HG03066 (cell line): ENCODE data around the gene RPH3AL.

Experiments used
- ATAC-seq: cut with Tn5 transposase; IDR thresholded peaks from one replicate; pipeline ENCODE4 v1.9.1; 2021; ENCODE audit warnings: low read depth; ENCODE audit not compliant: unreplicated experiment

The RPH3AL gene

DNA sequence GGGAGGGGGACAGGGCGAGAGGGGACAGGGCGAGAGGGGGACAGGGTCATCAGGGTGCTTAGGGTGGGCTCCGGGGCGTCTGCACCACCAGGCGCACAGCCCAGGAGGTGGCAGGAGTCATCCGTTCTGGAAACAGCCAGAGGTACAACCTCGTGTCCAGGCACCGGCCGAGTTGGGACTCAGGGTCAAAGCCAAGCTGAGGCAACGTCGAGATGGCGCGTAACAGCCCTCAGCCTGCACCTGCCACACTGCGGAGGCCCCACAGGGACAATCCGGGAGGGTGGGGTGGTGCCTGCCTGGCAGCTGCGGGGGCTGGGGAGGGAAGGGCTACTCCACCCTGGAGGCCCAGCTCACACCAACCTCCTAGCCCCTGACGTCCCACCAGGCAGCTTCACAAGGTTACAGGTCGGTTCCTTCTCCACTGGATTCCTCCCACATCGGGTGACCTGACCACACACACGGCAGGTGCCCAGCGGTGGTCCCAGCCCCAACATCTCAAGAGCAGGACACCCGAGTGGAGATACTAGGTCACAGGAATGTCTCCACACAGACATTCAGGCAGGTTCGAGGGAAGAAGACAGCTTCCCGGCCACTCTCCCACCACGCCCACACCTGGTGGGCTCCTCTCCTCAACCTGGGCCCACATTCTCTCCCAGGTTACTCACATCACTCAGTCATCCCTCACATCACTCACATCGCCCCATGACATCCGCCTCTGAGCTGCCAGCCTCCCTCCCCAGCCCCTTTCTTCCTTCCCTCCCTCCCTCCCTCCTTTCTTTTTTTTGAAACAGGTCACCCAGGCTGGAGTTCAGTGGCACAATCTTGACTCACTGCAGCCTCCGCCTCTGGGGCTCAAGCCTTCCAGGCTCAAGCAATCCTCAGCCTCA lies 47.3 kb downstream of the RPH3AL start:
- ATAC-seq = no peak

DNA sequence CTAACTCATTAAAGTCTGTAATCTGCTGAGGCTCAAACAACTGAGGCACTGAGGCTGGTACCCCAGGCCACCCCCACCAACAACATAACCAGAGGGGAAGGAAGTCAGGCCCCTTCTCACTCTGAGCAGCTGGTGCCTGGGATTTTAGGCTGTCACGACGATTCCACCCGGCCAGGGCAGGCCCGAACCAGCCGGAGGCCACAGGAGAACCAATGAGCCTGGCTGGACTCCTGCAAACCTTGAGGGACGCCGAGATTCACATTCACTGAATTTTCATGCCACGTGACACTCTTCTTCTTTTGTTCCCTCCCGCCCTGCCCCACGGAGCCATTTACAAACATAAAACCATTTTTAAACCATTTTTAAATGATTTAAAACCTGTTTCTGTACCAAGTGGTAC lies 48.1 kb downstream of the RPH3AL start:
- no peak for ATAC-seq

DNA sequence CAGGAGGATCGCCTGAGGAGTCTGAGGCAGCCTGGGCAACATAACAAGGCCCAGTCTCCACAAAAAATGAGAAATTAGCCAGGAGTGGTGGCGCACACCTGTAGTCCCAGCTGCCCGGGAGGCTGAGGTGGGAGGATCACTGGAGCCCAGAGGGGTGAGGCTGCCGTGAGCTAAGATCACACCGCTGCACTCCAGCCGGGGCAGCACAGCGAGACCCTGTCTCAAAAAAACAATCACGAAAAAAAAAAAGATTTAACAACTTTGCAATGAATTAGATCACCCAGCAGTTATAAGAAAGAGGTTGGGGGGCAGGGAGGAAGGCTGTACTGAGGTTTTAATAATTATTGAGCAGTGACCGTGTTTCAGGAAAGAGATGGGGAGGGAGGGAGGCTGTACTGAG lies 49.4 kb downstream of the RPH3AL start:
- ATAC-seq = no peak

DNA sequence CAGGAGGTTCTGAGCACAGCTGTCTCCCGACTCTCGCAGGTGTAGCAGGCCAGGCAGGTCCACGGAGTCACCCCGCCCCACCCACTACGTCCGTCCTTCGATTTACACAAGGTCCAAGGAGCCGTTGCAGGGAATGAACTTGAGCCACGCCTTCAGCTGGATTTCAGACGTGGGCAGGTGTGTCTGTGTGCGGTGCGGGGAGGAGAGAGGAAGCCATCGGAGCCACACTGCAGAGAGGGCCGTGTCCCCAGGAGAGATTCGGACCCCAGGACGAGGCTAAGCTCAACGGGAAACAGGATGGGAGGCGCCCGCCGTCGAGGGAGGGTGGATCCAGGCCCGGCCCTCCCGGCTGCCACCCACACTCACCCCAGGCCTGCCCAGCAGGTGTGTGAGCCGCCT lies 50.3 kb downstream of the RPH3AL start:
- ATAC-seq = no peak

DNA sequence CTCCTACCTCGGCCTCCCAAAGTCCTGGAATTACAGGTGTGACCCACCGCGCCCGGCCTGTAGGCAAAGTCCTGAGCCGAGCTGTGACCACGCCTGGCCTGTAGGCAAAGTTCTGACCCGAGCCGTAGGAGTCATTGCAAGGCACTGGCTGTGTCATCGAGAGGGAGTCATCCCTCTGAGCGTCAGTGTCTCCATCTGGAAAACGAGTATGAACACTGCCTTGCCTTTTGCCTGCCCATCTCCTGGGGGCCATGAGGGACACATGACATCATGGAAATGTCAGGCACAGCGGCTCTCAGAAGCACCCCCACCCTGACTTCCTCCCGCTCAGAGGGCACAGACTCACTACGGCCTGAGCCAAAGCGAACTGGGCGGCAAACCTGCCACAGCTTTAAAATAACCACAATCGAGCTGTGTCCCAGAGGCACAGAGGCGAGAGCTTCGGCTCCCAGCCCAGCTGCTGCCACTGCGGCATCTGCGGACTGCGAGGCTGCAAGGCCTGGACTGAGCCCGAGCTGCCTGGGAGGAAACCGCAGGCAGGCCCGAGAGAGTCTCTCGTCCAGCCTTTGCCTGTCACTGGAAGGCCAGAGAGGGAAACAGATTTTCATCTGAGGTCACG lies 50.8 kb downstream of the RPH3AL start:
- ATAC-seq = no peak

DNA sequence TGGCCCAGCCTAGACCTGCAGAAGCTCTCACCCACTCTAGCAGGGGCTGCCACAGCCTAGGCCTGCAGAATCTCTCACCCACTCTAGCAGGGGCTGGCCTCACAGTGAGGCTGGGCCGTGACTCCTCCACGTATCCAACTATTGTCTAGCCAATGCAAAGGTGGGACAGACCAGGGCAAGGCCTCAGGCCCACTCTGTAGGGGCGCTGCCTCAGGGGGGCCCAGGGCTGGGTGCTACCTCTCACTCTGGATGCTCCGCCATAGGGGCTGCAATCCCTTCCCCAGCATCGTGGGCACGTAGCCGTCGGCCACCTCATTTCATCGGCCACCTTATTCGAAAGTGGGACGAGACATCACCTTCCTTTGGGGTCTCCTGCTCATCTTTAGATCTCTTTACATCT lies 51.7 kb downstream of the RPH3AL start:
- no peak for ATAC-seq

DNA sequence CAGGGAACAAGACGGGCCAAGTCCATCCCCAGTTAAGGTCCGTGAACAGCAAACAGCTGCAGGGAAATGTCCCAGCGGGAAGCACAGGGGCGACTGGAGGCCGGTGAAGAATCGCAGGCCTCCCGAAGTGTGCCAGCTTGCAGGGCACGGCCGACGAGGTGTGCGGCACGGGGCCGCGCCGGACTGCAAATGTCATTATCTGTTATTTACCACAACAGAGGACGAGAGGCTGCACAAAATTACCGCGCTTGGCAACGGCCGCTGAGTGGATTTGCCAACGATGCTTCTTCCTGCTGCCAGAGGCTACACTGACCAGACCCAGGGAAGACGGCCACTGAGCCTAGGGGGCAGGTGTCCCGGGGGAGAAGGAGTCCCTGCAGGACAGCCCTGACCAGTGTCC lies 53.1 kb downstream of the RPH3AL start:
- ATAC-seq = no peak

DNA sequence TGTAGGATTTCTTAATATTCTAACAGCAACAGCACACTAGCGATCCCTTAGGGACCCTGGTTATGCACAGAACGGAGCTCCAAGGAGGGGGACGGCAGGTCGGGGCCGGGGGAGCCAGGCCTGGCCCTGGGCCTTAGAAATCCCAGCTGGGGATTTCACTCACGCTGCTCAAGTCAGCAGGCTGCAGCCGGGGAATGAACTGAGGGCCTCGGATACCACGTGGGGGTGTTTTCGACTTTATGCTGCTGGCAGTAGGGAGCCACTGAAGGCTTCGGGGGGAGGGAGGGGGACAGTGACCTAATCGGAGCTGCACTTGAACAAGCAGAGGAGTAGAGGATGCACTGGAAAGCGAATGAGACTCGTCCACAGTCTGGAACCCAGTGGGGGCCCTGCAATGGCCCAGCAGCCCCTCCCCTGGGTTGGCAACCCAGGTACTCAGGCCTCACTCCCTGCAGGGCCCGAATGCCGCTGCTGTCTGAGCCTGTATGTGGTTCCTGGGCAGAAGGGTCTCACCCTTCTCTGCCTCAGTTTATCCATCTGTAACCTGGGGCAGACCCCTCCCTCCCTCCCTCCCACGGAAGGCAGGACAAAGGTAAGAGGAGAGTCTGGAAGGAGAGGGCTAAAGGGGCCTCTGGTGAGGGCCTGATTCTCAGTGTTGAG lies 53.7 kb downstream of the RPH3AL start:
- ATAC-seq = no peak

DNA sequence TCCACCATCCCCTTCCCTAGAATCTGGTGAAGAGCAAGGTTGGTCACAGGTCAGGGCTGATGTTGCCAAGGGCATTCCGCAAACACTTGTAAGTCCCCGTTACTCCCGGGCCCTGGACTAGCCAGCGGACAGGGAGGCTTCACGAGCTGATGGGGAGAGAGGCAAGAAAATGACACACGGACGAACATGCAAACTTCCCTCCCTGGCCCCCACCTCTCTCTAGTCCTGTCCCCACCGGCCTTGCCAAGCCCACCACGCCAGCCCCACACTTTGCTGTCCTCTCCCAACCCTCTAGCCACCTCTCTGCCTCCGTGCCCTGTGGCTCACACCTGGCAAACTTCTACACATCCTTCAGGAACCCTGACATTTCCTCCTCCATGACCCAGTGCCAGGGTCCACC lies 54.8 kb downstream of the RPH3AL start:
- no peak for ATAC-seq

DNA sequence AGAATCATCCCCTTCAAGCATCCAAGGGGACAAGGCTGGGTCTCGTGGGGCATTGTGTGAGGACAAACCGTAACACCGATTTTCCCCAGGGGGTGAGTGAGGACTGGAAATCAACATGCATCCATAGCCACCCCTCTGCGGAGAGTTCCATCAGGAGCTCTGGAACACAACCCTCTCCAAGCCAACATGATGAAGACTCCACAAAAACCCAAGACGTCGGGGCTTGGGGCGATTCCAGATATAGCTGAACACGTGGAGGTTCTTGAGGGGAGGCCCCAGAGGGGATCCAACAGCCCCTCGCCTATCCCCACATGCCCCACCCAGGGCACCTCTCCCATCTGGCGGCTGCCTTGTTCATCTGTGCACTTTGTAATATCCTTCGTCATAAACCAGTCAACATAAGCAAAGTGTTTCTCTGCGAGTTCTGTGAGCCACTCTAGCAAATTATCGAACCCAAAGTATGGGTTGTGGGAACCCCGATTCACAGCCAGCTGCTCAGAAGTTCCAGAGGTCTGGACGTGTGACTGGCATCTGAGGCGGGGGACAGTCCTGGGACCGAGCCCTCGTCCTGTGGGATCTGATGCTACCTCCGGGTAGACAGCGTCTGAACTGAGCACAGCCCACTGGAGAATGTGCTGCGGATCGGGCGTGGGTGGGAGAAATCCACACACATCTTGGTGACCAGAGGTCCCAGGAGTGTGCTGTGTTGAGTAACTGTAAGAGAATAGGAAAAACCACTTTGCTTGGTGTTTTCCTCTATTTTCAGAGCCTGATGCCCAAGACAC lies 55.5 kb downstream of the RPH3AL start:
- ATAC-seq = no peak

DNA sequence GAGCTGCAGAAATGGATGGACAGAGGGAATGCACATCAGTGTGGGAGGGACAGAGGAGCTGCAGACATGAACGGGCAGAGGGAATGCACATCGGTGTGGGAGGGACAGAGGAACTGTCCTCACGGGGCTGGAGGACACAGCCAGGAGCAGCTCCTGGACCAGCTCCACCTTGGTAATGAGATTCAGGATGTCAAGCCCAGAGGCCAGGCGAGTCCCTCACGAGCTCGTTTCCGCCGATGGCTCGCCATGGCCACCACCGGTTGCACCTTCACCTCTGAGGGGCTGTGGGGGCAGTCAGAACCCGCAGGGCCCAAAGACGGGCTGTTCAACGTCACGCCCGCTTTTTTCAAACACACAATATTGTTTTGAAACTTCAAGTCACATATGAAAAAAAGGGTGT lies 56.2 kb downstream of the RPH3AL start:
- no peak for ATAC-seq

DNA sequence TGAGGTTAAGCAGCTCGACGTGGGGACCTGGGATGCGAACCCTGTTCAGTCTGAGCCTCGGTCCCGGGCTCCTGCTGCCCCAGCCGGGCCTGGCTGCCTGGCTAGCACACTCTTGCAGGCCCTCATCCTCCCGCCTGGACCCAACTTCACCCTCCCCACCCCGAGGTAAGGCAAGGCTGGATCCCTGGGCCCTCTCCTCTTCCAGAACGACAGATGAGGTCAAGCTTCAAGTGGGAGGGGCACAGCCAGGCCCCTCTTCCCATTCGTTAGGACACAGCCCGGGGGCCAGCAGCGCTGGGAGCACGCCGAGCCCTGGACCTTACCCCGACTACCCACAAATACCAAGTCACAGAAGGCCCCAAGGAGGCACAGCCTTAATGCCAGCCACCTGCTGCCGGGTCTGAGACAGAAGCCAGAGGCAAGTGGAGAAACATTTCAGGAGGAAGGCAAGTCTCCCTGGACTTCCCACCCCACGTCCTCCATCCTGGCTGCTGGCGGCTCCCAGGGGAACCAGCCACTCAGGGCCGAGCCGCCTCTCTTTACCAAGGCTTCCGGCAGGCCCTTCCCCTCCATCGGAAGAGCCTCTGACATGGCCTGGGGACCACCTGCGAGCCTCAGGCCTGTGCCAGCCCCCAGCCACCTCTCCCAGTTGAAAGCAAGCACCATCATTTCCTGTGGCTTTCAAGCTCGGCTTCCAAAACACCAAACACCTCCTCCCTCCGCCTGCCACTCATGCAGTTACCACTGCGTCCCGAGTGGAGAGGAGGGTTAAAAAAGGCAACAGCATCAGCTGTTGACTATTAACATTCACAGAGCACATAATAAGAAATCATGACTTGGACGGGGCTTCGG lies 59.9 kb downstream of the RPH3AL start:
- ATAC-seq = no peak

DNA sequence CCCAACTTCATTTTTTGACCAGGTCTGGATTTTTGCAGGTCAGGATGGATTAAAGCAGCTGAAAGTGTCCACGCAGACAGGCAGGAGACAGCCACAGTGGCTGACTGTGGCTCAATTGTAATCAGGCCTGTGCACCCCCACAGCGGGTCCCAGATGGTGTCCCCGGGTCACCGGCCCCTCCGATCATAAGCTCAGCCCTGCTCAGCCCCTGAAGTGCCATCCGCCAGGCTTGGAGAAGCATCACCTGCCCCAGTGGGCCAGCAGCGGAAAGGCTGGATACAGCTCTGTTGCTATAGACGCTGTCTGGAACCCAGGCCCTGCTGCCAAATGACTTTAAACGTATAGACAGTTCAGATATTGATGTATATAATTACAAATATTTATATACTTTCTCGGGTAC lies 60.6 kb downstream of the RPH3AL start:
- ATAC-seq = no peak

DNA sequence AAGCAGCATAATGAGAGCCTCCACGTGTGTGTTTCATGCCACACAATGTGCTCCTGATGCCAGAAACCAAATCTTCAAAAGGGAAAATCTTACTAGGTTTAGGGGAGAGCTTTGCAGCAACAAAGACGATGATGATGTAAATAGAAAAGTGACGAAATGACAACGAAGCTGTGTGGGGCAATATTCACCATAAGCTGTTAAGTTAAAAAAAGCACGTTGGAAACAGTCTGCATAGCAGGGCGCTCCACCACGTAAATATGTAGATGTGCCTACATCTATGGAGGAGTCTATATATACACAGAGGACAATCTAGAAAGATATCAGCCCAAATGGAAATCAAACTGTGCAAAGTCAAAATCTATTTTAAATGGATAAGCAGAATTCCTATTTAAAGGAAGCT lies 61.0 kb downstream of the RPH3AL start:
- ATAC-seq = no peak

DNA sequence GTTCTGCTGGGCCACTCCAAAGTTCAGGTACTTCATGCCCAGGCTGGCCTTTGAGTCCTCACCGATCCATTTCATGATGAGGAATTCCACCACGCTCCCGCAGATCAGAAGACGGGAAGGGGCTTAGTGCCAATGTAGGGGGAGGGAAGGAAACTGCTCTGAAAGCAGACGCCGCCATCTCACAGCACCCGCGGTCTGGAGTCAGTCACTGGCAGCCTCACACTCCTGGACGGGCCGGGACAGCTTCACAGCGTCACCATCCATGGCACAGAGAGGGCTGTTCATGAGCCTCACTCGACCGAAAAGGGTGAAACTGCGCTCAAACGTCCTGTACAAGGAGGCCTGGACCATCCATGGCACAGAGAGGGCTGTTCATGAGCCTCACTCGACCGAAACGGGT lies 62.0 kb downstream of the RPH3AL start:
- ATAC-seq = no peak

DNA sequence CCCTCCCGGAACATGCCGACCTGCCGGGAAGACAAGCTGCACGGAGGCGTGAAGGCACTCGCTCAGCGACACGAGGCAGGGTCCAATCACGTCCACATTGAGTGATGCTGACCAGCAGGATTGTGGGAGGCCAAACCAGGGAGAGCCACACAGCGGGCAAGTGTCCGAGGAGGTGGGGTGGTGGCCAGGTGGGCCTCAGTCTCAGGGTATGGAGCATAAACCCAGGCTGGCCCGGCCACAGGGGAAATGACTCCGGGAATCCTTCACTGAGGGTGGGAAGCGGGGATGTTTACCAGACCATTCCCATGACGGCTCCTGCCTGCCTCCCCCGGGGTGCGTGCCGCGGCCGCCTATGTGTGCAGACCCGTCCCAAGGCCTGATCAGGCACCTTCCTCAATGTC lies 62.5 kb downstream of the RPH3AL start:
- no peak for ATAC-seq

DNA sequence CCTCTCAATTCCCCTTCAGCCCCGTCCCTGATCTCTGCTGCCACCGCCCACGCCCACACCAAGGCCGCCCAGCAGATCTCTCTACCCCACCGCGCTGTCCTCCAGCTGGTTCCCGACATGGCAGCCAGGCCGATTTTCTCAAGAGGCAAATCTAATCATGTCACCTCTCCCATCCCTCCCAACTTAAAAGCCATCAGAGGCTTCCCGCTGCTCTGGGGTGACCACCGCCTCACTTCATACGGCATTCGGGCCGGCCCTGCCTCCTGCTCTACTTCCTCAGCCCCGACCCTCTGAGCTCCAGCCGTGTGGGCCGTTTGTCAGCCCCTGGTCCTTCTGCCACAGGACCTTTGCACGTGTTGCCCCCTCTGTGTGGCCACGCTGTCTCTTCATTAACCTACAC lies 63.2 kb downstream of the RPH3AL start:
- ATAC-seq = no peak

DNA sequence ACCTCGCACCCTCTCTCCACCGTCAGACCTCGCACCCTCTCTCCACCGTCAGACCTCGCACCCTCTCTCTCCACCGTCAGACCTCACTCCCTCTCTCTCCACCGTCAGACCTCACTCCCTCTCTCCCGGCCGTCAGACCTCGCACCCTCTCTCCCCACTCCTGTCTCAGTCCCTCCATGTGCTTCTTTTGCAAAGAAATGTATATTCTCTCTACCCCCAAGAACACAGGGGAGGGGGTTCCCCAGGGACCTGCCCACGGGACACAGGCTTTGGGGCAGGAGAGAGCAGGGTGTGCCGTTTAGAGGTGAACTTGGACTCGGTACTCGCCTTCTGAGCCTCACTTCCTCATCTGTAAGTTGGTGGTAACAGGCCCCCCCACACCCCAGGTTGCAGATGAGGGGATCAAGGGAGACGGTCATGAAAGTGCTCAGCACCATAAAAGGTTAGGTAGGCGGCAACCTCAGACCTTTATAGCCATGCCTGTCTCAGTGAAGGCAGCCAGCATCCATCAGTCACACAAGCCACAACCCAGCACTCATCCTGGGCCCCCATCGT lies 63.7 kb downstream of the RPH3AL start:
- no peak for ATAC-seq

DNA sequence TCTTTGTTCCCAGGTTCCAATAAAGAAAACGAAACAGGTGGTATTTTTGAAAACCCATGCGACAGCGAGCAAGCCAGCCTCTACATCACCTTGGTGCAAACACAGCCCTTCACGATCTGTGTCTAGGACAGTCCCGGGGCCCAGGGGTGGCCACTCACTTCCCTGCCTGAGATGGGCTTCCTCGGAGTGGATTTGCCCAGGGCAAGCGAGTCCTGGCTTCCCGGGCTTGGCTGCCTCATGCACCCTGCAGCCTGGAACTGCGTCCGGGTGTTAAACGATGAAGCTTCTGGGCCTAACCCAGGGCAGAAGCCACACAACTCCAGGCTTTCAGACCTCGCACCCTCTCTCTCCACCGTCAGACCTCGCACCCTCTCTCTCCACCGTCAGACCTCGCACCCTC lies 66.0 kb downstream of the RPH3AL start:
- no peak for ATAC-seq
